K562 (cell line): ENCODE results near the gene FBXL22. TPM values are rescaled to one million over a fixed set of nuclear protein-coding genes. Genes with fewer than 3 reads are reported as not detected.

ENCODE experiments used
- FOXK1 ChIP-seq: sonication (generic); formaldehyde crosslinking; IDR thresholded peaks from 2 replicates; pipeline ENCODE4 v1.8.0; 2022; ENCODE audit warnings: missing genetic modification reagents, mild to moderate bottlenecking, borderline replicate concordance
- GTF3C2 ChIP-seq: IDR thresholded peaks from 3 replicates; pipeline ENCODE4 v1.6.1; 2011; ENCODE audit warnings: borderline replicate concordance, mild to moderate bottlenecking, moderate library complexity; ENCODE audit not compliant: insufficient read length; ENCODE audit errors: extremely low read depth
- HDAC3 ChIP-seq: fragments of 450-650 bp; IDR thresholded peaks from 2 replicates; pipeline ENCODE4 v1.6.1; 2018; ENCODE audit warnings: borderline replicate concordance, mild to moderate bottlenecking, moderate library complexity; ENCODE audit not compliant: partially characterized antibody
- PRDM10 ChIP-seq: fragments of 450-650 bp; IDR thresholded peaks from 2 replicates; pipeline ENCODE4 v1.6.1; 2018; ENCODE audit not compliant: partially characterized antibody
- PRMT5 ChIP-seq: sonication (generic); formaldehyde crosslinking; IDR thresholded peaks from 2 replicates; pipeline ENCODE4 v1.5.0; 2020; ENCODE audit warnings: missing genetic modification reagents
- REST ChIP-seq, 2 experiments: fragments of 450-650 bp; formaldehyde crosslinking in 1 of 2; IDR thresholded peaks; 2 replicates each; pipeline versions ENCODE4 v1.4.0 to v1.6.1; 2014 to 2020; ENCODE audit warnings: mild to moderate bottlenecking in 2 of 2, borderline replicate concordance in 1 of 2, low read depth in 1 of 2
- SMAD1 ChIP-seq: fragments of 150-350 bp; IDR thresholded peaks from 2 replicates; pipeline ENCODE4 v1.6.1; 2014; ENCODE audit warnings: low read length, low read depth; ENCODE audit not compliant: partially characterized antibody
- SPI1 ChIP-seq: IDR thresholded peaks from 2 replicates; pipeline ENCODE4 v1.6.1; 2011; ENCODE audit warnings: low read depth, low read length, control low read depth, borderline replicate concordance
- ZFP30 ChIP-seq: fragments of 250-450 bp; sonication (Bioruptor Pico); IDR thresholded peaks from 2 replicates; pipeline ENCODE4 v1.8.0; 2022; ENCODE audit warnings: moderate library complexity, mild to moderate bottlenecking, inconsistent platforms, borderline replicate concordance
- ZNF124 ChIP-seq: sonication (generic); formaldehyde crosslinking; IDR thresholded peaks from 2 replicates; pipeline ENCODE4 v1.8.1; 2022; ENCODE audit warnings: missing genetic modification reagents
- ZNF436 ChIP-seq: fragments of 250-450, 450-650 bp; sonication (Bioruptor Pico); formaldehyde crosslinking; IDR thresholded peaks from 2 replicates; pipeline ENCODE4 v1.7.0; 2020; ENCODE audit warnings: mild to moderate bottlenecking
- ZNF583 ChIP-seq: fragments of 250-450 bp; sonication (Bioruptor Pico); IDR thresholded peaks from 2 replicates; pipeline ENCODE4 v1.4.0; 2020
- polyA plus RNA-seq, 8 experiments: library from polyadenylated mRNA; depleted of rRNA in 4 of 8; stranded (reverse) in 5 of 8; unstranded in 3 of 8; fragments of >200 nt; fragmentation: Nextera tagmentation in 2 of 8; fragmentation: Illumina TruSeq in 1 of 8; extraction: Ambion mirVana in 2 of 8; extraction: Trizol in 1 of 8; gene quantifications; 2 replicates each; pipeline versions ENCODE4 v1.2.1 to v1.2.3, GENCODE V29; 2011 to 2014; ENCODE audit warnings: inconsistent platforms in 1 of 8, missing spikeins in 1 of 8
- total RNA-seq, 7 experiments: library from RNA; depleted of rRNA in 6 of 7; stranded (reverse); fragments of >200 nt in 6 of 7; fragmentation: Illumina TruSeq in 2 of 7; extraction: Trizol in 2 of 7; gene quantifications; 2 replicates each; pipeline versions ENCODE4 v1.2.1 to v1.2.3, GENCODE V29; 2011 to 2021; ENCODE audit warnings: low replicate concordance in 1 of 7

FBXL22 gene
- total and polyA plus RNA-seq, 9 of the 15 experiments (the other 6 are each of a cell fraction or from before 2014, with no cell fraction given) = not detected

GRCh38 chr15:63599401-63600000, 2.3 kb downstream of the FBXL22 start (continued):
- TF ChIP-seq PRDM10 = no peak
- TF ChIP-seq PRMT5 (CRISPR knock-in tag) = no peak
- TF ChIP-seq FOXK1 = no peak
- no peak for TF ChIP-seq ZNF124 (CRISPR knock-in tag)
- no peak for TF ChIP-seq ZFP30
- no peak for TF ChIP-seq HDAC3
- no peak for TF ChIP-seq SMAD1
- peak; percentile 57; the same call in 1 of the 2 replicates for TF ChIP-seq REST (IDR thresholded peaks at IDR 0.05; ENCODE audit: borderline replicate concordance)
- no peak for TF ChIP-seq REST (CRISPR knock-in tag; IDR thresholded peaks at IDR 0.05; ENCODE audit: low read depth)
- no peak for TF ChIP-seq ZNF583
- TF ChIP-seq ZNF436 (CRISPR knock-in tag) = no peak
- peak; percentile 94 for TF ChIP-seq SPI1
- no peak for TF ChIP-seq GTF3C2
